ENCODE data around the gene MYO16.

MYO16 gene

DNA sequence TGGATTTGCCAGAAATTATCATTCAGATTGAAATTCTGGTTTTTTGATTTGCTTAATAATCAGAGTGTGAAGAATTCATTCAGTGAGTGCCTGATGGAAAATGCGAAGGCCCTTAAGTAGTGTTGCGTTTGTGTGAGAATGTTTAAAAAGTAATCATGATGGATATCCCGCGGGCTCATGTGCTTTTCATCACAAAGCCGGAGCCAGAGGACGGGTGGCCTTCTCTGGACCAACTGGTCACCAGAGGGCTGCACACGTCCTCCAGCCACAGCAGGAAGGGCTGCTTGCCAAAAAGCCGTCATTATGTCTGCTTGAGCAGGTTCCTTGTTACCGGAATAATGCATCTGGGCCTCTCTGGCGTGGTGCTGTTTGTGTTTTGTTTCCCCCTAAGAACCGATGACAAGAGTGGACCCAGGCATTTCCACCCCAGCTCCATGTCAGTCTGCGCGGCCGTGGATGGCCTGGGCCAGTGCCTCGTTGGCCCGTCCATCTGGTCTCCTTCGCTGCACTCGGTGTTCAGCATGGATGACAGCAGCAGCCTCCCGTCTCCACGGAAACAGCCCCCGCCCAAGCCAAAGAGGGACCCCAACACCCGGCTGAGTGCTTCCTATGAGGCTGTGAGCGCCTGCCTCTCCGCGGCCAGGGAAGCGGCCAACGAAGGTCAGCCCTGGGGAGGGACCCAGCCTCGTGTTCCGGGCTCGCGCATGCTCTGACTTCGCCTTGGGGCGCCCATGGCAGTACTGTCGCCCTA, 497.7 kb downstream of the MYO16 start:
- DNase-seq (ENCODE audit: low spot score), result no peak

DNA sequence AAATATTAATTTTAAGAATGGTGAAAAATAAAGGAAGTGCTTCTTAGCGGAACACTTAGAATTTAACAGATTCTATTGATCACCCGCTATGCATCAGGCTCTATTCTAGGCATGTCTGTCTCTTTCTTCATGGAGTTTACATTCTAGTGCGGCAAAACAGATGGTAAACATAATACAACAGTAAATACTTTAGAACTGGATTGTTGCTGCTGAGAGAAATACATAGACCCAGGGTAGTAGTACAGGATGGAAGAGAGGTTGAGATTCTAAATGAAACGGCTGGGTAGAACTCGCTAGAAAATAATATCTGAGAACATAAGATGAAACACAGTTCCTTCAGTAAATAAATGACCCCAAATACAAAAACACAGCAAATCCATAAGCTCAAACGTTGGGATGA, 498.7 kb downstream of the MYO16 start:
- no peak for DNase-seq (ENCODE audit: low spot score)

DNA sequence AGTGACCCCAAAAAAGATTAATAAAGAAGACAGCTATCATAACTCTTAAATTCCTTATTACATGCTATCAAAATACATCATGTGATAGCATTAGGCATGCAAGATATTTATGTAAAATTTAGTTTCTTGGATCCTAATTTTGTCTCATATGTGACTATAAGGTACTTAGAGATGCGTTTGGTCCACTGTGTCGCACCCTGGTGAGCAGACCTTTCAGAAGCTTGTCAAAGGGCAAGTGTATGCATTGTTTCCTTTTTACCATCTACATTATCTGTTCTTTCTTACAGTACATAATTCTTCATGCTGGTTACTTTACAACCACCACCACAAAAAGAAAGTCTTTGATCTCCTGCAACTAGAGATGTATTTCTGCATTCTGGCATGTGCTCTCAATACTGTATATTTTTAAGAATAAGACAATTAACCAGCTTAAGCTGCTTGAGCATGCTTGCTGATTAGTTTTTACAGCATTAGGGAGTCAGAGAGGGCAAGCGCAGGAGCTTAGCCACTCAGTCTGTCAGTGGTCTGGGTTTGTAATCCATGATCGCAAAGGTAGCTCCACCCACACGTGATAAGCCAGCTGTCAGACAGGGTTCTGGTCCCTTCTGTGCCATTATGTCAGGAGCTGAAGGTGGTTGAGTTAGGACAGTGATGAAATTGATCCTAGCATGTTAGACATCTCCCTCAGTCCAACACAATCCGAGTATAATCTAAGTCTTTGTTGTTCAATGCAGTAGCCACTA, 500.9 kb downstream of the MYO16 start:
- no peak for DNase-seq (ENCODE audit: low spot score)

DNA sequence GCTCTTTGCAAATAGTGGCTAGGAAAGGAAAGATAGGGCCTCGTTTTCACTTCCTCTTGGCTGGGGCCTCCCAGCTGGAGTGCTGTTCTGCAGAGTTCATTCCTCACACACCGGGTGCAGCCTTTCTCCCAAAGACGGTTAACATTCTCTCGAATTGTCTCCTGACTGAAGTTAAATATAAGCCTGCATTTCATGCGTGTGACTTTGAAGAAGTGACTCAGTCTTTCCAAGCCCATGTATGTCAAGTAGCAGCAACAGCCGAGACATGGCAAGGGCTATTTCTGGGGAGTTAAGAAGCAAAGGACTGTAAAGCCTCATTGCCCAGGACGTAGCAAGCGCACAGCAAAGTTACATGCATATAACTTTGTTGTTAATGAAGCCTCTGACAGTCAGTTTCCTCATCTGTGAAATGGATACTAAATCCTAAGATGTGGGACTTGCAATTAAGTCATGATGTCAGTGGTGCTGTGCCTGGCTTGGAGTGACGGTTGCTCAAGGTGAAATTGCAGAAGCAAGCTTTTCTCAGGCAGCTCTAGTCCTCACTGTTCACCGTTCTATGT, 502.4 kb downstream of the MYO16 start:
- no peak for DNase-seq (ENCODE audit: low spot score)

DNA sequence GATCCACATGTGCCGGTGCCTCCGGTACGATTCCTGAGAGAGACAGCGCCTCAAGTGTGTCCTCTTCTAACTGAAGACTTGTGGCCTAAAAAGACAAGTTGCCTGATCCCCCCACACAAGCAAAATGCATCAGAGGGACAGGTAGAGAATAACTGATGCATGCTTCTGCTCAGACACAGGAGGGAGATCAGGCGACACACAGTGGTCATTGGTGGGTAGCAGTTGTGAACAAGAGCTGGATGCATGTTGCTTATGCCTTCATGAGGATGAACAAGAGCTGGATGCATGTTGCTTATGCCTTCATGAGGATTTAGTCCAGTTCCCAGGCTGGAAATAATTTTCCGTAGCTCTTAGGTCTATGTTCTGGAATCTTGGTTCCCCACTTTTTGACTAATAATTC, 505.6 kb downstream of the MYO16 start:
- DNase-seq (ENCODE audit: low spot score), result no peak

DNA sequence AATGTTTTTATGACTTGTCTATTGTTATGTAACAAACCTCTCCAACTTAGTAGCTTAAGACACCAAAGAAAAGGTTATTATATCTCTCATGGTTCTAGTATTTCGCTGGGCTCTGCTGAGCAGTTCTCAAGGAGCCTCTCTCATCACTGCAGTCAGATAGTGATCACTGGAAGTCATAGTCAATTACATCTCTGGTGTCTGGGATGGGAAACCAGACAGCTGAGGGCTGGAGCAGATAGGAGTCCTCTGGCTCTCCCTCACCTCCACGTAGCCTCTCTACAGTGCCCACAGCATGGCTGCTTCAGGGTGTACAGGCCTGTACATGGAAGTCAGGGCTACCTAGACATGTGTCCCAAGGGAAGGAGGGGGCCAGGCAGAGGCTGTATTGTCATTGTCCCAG, 507.5 kb downstream of the MYO16 start:
- DNase-seq (ENCODE audit: low spot score), result no peak

DNA sequence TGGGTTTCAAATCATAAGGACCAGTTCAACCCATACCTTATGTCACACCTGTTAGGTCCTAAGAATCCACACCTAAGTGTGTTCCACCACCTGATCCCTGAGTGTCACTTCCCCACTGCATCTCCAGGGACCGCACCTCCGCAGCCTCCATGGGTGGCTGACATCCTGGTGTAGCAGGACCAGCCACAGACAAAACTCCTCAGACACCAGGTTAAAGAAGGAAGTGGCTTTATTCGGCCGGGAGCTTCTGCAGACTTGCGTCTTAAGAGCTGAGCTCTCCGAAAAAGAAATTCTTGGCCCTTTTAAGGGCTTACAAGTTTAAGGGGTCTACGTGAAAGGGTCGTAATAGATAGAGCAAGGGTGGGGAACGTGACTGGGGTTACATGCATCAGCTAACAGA, 509.9 kb downstream of the MYO16 start:
- no peak for DNase-seq (ENCODE audit: low spot score)

DNA sequence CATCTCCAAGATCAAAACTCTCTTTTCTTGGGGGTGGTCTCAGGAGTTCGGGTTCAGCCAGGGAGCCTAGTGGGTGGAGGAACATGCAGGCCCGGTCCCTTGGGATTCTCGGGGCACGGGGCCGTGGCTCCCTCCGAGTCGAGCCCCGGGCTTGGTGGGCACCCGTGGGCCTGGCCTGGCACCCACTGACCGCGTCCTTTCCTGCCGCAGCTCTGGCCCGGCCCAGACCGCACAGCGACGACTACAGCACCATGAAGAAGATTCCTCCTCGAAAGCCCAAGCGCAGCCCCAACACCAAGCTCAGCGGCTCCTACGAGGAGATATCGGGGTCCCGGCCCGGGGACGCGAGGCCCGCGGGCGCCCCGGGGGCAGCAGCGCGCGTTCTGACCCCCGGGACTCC, 510.6 kb downstream of the MYO16 start:
- DNase-seq (ENCODE audit: low spot score), result no peak

DNA sequence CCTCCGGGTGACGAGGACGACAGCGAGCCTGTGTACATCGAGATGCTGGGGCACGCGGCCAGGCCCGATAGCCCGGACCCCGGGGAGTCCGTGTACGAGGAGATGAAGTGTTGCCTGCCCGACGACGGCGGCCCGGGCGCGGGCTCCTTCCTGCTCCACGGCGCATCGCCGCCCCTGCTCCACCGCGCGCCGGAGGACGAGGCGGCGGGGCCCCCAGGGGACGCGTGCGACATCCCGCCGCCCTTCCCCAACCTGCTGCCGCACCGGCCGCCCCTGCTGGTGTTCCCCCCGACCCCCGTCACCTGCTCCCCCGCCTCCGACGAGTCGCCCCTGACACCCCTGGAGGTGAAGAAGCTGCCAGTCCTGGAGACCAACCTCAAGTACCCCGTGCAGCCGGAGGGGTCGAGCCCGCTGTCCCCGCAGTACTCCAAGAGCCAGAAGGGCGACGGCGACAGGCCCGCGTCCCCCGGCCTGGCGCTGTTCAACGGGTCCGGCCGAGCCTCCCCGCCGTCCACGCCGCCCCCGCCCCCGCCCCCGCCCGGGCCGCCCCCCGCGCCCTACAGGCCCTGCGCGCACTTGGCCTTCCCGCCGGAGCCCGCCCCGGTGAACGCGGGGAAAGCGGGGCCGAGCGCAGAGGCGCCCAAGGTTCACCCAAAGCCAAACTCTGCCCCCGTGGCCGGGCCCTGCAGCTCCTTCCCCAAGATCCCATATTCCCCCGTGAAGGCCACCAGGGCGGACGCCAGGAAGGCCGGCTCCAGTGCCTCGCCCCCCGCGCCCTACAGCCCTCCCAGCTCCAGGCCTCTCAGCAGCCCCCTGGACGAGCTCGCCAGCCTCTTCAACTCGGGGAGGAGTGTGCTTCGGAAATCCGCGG, 511.3 kb downstream of the MYO16 start:
- no peak for DNase-seq (ENCODE audit: low spot score)

DNA sequence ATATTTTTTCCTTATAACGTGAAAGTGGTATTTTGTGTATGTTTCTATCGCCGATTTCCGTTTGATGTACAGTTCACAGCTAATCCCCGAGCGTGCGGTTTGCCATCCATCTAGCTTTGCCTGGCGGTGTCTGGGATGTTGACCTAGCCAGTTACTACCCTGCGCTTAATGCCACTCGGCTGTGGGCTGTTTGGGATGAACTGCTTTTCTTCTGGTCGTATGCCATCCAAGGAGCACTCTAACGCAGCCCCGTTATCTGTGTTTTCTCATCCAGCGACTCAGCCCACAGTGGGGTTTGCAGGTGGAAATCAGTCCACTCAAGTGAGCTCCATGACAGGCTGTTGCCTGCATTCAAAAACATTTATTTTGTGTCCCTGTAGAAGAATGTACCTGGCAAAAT, 512.3 kb downstream of the MYO16 start:
- DNase-seq (ENCODE audit: low spot score), result no peak

DNA sequence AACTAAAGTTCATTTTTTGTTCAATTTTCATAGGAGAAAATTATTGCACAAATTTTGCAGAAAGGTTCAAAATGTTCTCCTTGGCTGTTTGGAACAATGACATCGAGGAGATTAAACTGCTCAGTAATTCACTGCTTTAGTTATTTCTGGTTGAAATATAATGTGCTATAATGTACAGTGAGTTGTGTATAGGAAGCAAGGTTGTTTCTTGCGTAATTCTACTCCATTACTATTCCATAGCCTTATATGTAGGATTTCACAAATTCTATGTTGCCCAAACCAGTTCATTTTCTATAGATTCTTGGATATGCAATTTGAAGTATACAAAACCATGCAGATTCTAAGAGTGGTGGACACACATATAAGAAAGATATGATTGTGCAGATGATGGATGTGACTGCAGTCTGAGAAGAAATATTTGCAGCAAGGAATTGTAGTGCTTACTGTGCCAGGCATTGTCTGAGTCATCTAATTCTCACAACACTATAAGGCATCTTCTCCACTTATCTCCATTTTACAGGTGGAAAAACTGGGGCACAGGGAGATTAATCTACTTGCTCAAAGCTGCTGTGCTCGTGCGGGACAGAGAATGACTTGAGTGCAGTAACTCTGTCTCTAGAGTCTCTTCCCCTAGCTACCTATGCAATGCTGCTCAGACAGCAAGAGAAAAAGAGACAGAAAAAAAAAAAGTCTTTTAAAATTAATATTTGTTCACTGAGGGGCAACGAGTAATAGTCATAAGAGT, 515.5 kb downstream of the MYO16 start:
- DNase-seq (ENCODE audit: low spot score), result no peak

DNA sequence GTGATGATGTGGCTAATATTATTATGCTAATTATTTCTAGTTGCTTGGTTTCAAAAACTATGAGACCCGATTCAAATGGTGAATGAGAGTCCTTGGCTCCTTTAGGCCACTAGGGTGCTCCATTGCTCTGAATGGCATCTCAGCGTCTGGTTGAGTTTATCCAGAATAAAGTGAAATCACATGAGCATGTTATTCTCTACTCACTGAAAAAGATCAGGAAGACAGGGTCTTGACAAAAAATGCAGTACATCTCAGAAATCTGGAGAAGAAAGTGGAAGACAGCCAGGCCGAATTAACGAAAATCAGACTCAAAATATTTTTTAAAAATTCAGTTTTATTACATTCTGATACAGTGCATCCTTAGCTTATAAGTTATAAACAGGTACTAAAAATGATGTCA, 516.2 kb downstream of the MYO16 start:
- DNase-seq (ENCODE audit: low spot score), result peak; percentile 15

DNA sequence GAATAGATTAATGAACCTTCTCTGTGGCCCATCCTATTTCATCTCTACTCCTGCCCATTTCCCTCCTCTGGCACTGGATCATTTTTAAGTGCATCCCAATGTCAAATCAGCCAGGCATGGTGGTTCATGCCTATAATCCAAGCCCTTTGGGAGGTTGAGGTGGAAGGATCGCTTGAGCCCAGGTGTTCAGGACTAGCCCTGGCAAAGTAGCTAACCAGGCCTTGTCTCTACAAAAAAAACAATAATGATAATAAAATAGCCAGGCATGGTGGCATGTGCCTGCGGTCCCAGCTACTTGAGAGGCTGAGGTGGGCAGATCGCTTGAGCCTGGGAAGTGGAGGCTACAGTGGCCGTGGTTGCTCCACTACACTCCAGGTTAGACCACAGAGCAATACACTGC, 517.0 kb downstream of the MYO16 start:
- no peak for DNase-seq (ENCODE audit: low spot score)

DNA sequence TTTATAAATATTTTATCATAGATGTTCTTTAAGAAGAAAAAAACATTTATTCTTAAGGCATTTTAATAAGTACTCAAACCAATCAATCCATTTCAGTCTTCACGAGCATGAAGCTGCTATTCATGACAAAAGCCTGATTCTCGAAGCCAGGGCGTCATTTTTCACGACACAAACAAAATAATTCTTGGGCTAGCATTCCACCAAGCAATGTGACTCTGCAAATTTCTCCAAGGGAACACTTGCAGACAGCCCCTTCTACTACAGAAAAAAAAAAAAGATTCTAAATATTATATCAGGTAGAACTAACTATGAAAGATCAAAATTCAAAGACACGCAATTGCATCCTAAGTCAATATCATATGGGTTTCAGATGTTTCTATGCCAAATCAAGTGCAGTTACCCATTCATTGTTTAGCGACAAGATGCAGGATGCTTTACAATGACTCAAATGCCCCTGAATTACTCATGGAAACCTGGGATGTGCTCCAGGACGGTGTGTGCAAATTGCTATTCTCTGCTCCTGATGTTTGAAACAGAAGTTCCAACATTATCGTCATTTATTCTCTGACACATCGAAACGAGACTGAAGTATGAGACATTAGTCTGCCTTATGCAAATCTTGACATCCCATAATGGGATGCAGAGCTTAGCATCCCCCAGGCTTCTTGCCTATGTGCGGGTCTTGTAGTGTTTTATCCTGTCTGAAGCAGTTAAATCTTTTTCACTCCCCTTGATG, 517.7 kb downstream of the MYO16 start:
- DNase-seq (ENCODE audit: low spot score), result no peak

DNA sequence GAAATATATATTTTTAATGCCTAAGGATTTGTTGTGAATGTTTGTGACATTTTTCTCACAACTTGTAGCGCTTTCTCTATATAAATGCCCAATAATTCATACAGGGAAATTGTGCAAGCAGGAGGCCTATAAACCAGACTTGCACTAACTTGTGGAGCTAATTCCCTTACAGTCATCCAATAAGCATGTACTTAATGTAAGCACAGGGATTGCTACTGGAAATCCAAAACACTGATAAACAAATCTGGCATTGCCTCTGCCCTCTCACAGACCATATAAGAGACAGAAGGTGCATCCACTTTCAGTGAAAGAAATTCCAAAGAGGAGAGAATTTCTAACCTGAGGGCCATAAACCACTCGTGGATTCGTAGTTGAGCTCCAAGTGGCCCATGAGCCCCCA, 518.8 kb downstream of the MYO16 start:
- no peak for DNase-seq (ENCODE audit: low spot score)

DNA sequence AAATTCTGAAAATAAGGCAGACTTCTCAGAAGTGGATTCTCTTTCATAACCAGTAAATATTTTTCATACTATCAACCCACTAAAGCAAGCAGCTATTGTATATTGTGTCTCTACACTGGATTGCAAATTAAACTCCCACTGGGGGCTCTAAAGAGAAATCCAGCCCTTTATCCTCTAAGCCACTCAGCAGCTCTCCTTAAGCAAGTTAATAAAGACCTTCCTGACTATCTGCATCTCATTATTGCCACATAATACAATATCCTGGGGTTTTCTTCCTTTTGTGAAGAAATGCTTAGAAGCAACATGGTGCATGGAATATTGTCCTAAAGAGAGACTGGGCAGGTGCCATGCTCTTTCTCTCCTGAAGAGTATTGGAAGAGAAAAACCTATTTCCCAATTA, 521.3 kb downstream of the MYO16 start:
- DNase-seq (ENCODE audit: low spot score), result no peak

DNA sequence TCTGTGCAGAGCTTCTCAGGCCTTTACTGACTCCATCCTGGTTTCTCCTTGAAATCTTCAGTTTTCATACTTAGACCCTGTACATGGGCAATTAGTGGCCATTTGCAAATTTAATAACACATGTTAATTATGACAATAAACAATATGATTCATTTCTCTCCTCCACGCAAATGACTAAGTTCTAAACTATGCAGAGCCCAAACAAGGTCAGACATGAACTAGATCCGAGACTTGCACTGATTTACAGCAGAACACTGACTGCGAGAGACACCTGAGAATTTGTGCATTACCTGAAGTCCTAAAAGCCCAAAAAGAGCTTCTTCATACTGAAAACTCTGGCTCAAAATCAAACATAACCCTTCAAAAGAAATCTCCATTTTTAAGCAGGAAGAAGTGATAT, 521.8 kb downstream of the MYO16 start:
- DNase-seq (ENCODE audit: low spot score), result no peak

DNA sequence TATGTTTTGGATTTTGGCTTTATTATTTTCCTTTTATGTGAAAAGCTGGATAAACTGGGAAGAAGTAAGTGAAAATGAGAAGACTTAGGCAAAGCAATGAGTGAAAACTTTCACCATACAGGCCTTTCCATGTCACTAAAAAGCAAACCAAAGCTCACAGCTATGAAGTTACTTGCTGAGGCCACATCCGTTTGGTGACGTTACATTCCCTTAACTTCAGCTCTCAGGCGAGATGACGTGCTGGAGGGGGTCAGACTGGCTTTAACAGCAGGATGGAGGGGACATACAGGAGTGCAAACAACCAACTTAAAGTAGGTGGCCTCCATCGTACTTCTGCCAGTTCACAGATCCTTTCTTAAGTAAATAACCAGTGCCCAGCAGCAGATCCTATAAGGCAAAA, 522.3 kb downstream of the MYO16 start:
- no peak for DNase-seq (ENCODE audit: low spot score)

DNA sequence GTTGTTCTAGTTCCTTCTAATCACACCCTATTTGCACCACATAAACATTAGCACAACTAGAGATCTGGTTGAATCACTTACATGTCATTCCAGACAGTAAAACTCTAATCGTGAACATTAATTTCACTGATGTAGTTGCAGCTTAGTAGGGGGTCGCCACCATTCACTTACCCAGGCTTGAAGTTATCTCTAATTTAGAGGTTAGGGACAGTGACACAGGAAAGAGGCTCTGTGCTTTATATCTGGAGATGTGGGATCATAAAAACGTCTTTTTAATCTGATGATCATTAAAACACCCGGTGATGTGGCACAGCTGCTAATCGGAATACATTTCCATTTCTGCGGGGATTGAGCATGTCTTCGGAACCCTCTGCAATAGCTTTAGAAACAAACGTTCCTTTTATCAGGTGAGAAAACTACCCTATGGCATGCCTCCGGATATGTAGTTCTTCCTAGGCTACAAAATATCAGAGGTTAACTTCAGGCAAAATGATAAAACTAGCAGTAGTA, 523.0 kb downstream of the MYO16 start:
- DNase-seq (ENCODE audit: low spot score), result no peak

DNA sequence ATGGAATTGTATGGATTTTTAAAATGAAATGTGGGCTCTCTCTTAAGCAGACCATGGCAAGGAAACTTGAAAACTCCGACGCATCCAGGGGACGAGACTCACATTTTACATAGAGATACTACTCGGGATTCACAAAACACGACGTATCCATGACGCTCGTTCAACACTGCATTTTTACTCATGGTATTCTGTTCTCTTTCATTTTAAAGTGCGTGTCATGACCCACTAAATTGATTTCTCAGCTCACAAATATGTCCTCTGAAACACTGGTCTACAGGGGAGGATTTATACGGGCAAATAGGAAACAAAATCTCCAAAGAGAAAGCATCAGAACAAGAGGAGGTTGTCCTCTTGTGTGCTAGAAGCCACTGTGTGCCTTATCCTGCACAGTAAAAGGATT, 523.5 kb downstream of the MYO16 start:
- DNase-seq (ENCODE audit: low spot score), result no peak

DNA sequence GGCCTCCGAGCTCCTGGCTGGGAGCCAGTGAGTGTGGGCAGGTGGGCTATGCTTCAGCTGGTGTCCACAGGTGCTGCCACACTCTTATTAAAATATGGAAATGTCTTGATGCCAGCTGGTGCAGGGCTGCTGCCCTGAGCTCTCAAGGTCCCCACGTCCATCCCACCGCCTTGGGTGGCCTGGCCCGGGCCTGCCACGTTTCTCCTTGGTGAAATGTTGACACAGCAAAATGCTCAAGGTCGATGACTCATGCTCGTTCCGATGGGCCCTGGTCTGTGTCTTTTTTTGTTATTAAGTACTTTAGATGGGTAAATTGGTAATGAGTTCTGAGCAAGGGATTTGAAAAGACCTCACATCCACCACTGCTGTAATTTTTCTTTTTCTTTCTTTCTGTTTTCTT, 524.7 kb downstream of the MYO16 start:
- no peak for DNase-seq (ENCODE audit: low spot score)
